Measurements from ENCODE around the gene GSTM5. TPM values are rescaled to one million over a fixed set of nuclear protein-coding genes. Genes with fewer than 3 reads are reported as not detected.

Gene GSTM5
- total RNA-seq, 4 donors from 2014 or later = 0.85 to 5.0 (median 2.0) TPM; not detected in 1

GRCh38 chr1:109761227-109762038 lies 49.4 kb downstream of the GSTM5 start:
- peaks cover 0 to 41% (median 0%) of the 10 kb centered on the region in 4 donors for H3K4me1 ChIP-seq
- peak in 2 of 3 donors; percentile 41 to 44 for DNase-seq
- no peaks in the 10 kb centered on the region for H3K27me3 ChIP-seq
- peaks cover 0 to 44% (median 0%) of the 10 kb centered on the region in 3 donors for H3K36me3 ChIP-seq
- H3K4me3 ChIP-seq = peak overlapping the region in 2 of 4 donors; percentile 62 to 66
- TF ChIP-seq CTCF (IDR thresholded peaks at IDR 0.05) (no peak), POLR2A (IDR thresholded peaks at IDR 0.05) (no peak)
- peak overlapping the region in 1 of 4 donors; percentile 94 for H3K27ac ChIP-seq
- H3K9me3 ChIP-seq = no peaks in the 10 kb centered on the region

- peak overlapping the region in 3 of 4 donors; percentile 50 to 66 (median 62) for H3K4me3 ChIP-seq
- TF ChIP-seq POLR2A (IDR thresholded peaks at IDR 0.05) (no peak), CTCF (IDR thresholded peaks at IDR 0.05) (no peak)
- peak in 2 of 3 donors; percentile 24 to 33 for DNase-seq
- no peaks in the 10 kb centered on the region for H3K9me3 ChIP-seq
- peaks cover 0 to 37% (median 0%) of the 10 kb centered on the region in 3 donors for H3K36me3 ChIP-seq
- H3K27ac ChIP-seq = peak overlapping the region in 3 of 4 donors; percentile 93 to 94 (median 94)
- no peaks in the 10 kb centered on the region for H3K27me3 ChIP-seq
- H3K4me1 ChIP-seq = peaks cover 0 to 43% (median 0%) of the 10 kb centered on the region in 4 donors
These were observed 50.1 kb downstream of the GSTM5 start for GRCh38 chr1:109762039-109762585.

- peak; percentile 9 to 62 (median 54) for DNase-seq
- no peaks in the 10 kb centered on the region for H3K9me3 ChIP-seq
- TF ChIP-seq CTCF (IDR thresholded peaks at IDR 0.05) (no peak), POLR2A (IDR thresholded peaks at IDR 0.05) (peak; percentile 25 to 69)
- no peaks in the 10 kb centered on the region for H3K27me3 ChIP-seq
- peak overlapping the region in 3 of 4 donors; percentile 93 to 94 (median 94) for H3K27ac ChIP-seq
- peaks cover 0 to 28% (median 0%) of the 10 kb centered on the region in 3 donors for H3K36me3 ChIP-seq
- H3K4me1 ChIP-seq = peaks cover 0 to 51% (median 0%) of the 10 kb centered on the region in 4 donors
- peak overlapping the region in 3 of 4 donors; percentile 50 to 66 (median 62) for H3K4me3 ChIP-seq
These were observed 51.0 kb downstream of the GSTM5 start for GRCh38 chr1:109762821-109763645.

GRCh38 chr1:109763646-109764415 lies 51.8 kb downstream of the GSTM5 start, which contains the start of gene EPS8L3:
TSS of gene EPS8L3 (minus strand) at chr1:109763923. CDS start at chr1:109761749, 2,174 bp downstream.
- no peaks in the 10 kb centered on the region for H3K9me3 ChIP-seq
- peak in 2 of 3 donors; percentile 94 to 96 for DNase-seq
- TF ChIP-seq CTCF (IDR thresholded peaks at IDR 0.05) (no peak), POLR2A (IDR thresholded peaks at IDR 0.05) (peak; percentile 99)
- H3K4me1 ChIP-seq = peaks cover 0 to 51% (median 0%) of the 10 kb centered on the region in 4 donors
- H3K27me3 ChIP-seq = no peaks in the 10 kb centered on the region
- H3K4me3 ChIP-seq = peak within 1 kb of the TSS in 3 of 4 donors; percentile 50 to 66 (median 62)
- H3K27ac ChIP-seq = peak within 1 kb of the TSS in 3 of 4 donors; percentile 93 to 94 (median 94)
- peaks cover 0 to 20% (median 0%) of the 10 kb centered on the region in 3 donors for H3K36me3 ChIP-seq

All from Peyer's patch (tissue), 4 donors.